Progenitor cell of endocrine pancreas (in vitro differentiated cells): ENCODE results near the gene PP2D1. TPM values are rescaled to one million over a fixed set of nuclear protein-coding genes. Genes with fewer than 3 reads are reported as not detected.

Source experiments
- DNase-seq: peaks from one replicate; pipeline ENCODE4 v3.0.0; 2021; ENCODE audit warnings: low spot score; ENCODE audit not compliant: unreplicated experiment
- H3K27ac Mint-ChIP-seq: 2 replicates; pipeline ENCODE4 v1.8.0; 2021; ENCODE audit warnings: mild to moderate bottlenecking, moderate library complexity, mixed read lengths
- H3K27me3 Mint-ChIP-seq: 2 replicates; pipeline ENCODE4 v1.8.0; 2021; ENCODE audit warnings: mixed read lengths
- H3K36me3 Mint-ChIP-seq: 2 replicates; pipeline ENCODE4 v1.8.0; 2022; ENCODE audit warnings: mixed read lengths; ENCODE audit not compliant: insufficient read depth
- H3K4me1 Mint-ChIP-seq: 2 replicates; pipeline ENCODE4 v1.8.0; 2021; ENCODE audit warnings: low read depth, mixed read lengths
- H3K4me3 Mint-ChIP-seq: 2 replicates; pipeline ENCODE4 v1.8.0; 2021; ENCODE audit warnings: low read depth, mild to moderate bottlenecking, moderate library complexity, mixed read lengths
- H3K9me3 Mint-ChIP-seq: 2 replicates; pipeline ENCODE4 v1.8.0; 2021; ENCODE audit warnings: low read depth, mixed read lengths
- CTCF ChIP-seq: fragments of 200-600 bp; sonication (generic); IDR thresholded peaks from one replicate; pipeline ENCODE4 v1.5.0; 2021; ENCODE audit warnings: antibody characterized with exemption, mild to moderate bottlenecking; ENCODE audit not compliant: unreplicated experiment
- total RNA-seq: library from RNA; stranded (reverse); gene quantifications from 2 replicates; pipeline ENCODE4 v1.2.1, GENCODE V29; 2021

PP2D1 gene
- total RNA-seq, 1 donor from 2014 or later = not detected

- Mint-ChIP-seq H3K36me3 (no peaks in the 10 kb centered on the region), H3K27me3 (no peaks in the 10 kb centered on the region), H3K27ac (no peak overlapping the region), H3K4me3 (no peak overlapping the region), H3K4me1 (peaks cover 18% of the 10 kb centered on the region), H3K9me3 (no peaks in the 10 kb centered on the region)
- DNase-seq = no peak
- no peak for TF ChIP-seq CTCF
Measured at GRCh38 chr3:20043825-20044224, 31.8 kb upstream of the PP2D1 start.

GRCh38 chr3:20043396-20043795 lies 31.3 kb upstream of the PP2D1 start:
- Mint-ChIP-seq H3K9me3 (no peaks in the 10 kb centered on the region), H3K36me3 (no peaks in the 10 kb centered on the region), H3K4me3 (no peak overlapping the region), H3K27me3 (no peaks in the 10 kb centered on the region), H3K27ac (no peak overlapping the region), H3K4me1 (peaks cover 22% of the 10 kb centered on the region)
- TF ChIP-seq CTCF = no peak
- no peak for DNase-seq

- Mint-ChIP-seq H3K27me3 (no peaks in the 10 kb centered on the region), H3K36me3 (no peaks in the 10 kb centered on the region), H3K9me3 (no peaks in the 10 kb centered on the region), H3K27ac (no peak overlapping the region), H3K4me3 (no peak overlapping the region), H3K4me1 (peaks cover 26% of the 10 kb centered on the region)
- no peak for DNase-seq
- no peak for TF ChIP-seq CTCF
Measured at GRCh38 chr3:20042331-20042730, 30.3 kb upstream of the PP2D1 start.

- Mint-ChIP-seq H3K9me3 (no peaks in the 10 kb centered on the region), H3K4me1 (peaks cover 26% of the 10 kb centered on the region), H3K4me3 (peak overlapping the region; percentile 89), H3K27me3 (no peaks in the 10 kb centered on the region), H3K36me3 (no peaks in the 10 kb centered on the region), H3K27ac (peak overlapping the region; percentile 93)
- no peak for TF ChIP-seq CTCF
- peak; percentile 51 for DNase-seq
Measured at GRCh38 chr3:20041197-20041780, 29.2 kb upstream of the PP2D1 start.

GRCh38 chr3:20040548-20041196 lies 28.6 kb upstream of the PP2D1 start:
- peak; percentile 49 for DNase-seq
- H3K4me1 Mint-ChIP-seq = peaks cover 26% of the 10 kb centered on the region
- peak overlapping the region; percentile 93 for H3K27ac Mint-ChIP-seq
- no peak for TF ChIP-seq CTCF
- H3K9me3 Mint-ChIP-seq = no peaks in the 10 kb centered on the region
- H3K27me3 Mint-ChIP-seq = no peaks in the 10 kb centered on the region
- H3K36me3 Mint-ChIP-seq = no peaks in the 10 kb centered on the region
- H3K4me3 Mint-ChIP-seq = peak overlapping the region; percentile 89
